Muscle of leg (tissue), 16 donors: ENCODE results near the gene SNX19. TPM values are rescaled to one million over a fixed set of nuclear protein-coding genes. Genes with fewer than 3 reads are reported as not detected.

Source experiments
- DNase-seq: peaks from one replicate; pipeline ENCODE4 v3.0.0; 2013
- H3K27ac ChIP-seq: one replicate; pipeline ENCODE4 v1.5.1; 2013; ENCODE audit warnings: mild to moderate bottlenecking, low read length, control low read depth
- H3K27me3 ChIP-seq: one replicate; pipeline ENCODE4 v1.6.1; 2013; ENCODE audit warnings: low read length; ENCODE audit not compliant: control insufficient read depth, insufficient read depth
- H3K36me3 ChIP-seq: one replicate; pipeline ENCODE4 v1.6.1; 2013; ENCODE audit warnings: low read length; ENCODE audit not compliant: control insufficient read depth, insufficient read depth
- H3K4me1 ChIP-seq: one replicate; pipeline ENCODE4 v1.6.1; 2013; ENCODE audit warnings: low read length; ENCODE audit not compliant: control insufficient read depth, insufficient read depth
- H3K4me3 ChIP-seq: one replicate; pipeline ENCODE4 v1.5.1; 2013; ENCODE audit warnings: low read length, control low read depth
- H3K9me3 ChIP-seq: replicated peaks from 2 replicates; pipeline ENCODE4 v1.6.1; 2013; ENCODE audit warnings: low read depth, low read length; ENCODE audit not compliant: control insufficient read depth
- WGBS: methylation state at CpG from one replicate; pipeline ENCODE4 v1.1.5; 2013; ENCODE audit warnings: missing lambda C conversion rate; ENCODE audit not compliant: insufficient coverage; 5-methylcytosine and 5-hydroxymethylcytosine counted together
- long read RNA-seq, 11 donors: transcript quantifications; one replicate each; lab custom pipeline, GENCODE V29; 2026
- polyA plus RNA-seq, 8 donors: library from polyadenylated mRNA; unstranded; fragments of 120-200 nt; gene quantifications; one replicate each; pipeline versions ENCODE4 v1.2.1 to v1.2.3, GENCODE V29; 2013; ENCODE audit warnings: inconsistent platforms in 1 of 8, low replicate concordance in 1 of 8; ENCODE audit not compliant: insufficient read length in 8 of 8, insufficient read depth in 1 of 8
- total RNA-seq: library from RNA; stranded (reverse); fragments of 120-200 nt; gene quantifications from one replicate; pipeline ENCODE4 v1.2.4, GENCODE V29; 2013

SNX19 gene
- total RNA-seq (28.2 TPM), polyA plus RNA-seq (10 to 100 TPM; 23.0 to 37.9 (median 29.1) TPM)
- long read RNA-seq, donor 1, full-length matches to known transcripts = 2 of 2 reads
- long read RNA-seq, donor 1, partial matches to known transcripts = 0 of 2 reads
- long read RNA-seq, donor 1, other reads (novel, unspliced or antisense) = 0 of 2 reads
- long read RNA-seq, donor 2 = 0 reads
- long read RNA-seq, donor 3, full-length matches to known transcripts = 3 of 3 reads
- long read RNA-seq, donor 3, partial matches to known transcripts = 0 of 3 reads
- long read RNA-seq, donor 3, other reads (novel, unspliced or antisense) = 0 of 3 reads
- long read RNA-seq, donor 4 = 0 reads
- long read RNA-seq, donor 5, full-length matches to known transcripts = 9 of 9 reads
- long read RNA-seq, donor 5, partial matches to known transcripts = 0 of 9 reads
- long read RNA-seq, donor 5, other reads (novel, unspliced or antisense) = 0 of 9 reads
- long read RNA-seq, donor 6, partial matches to known transcripts = 0 of 2 reads
- long read RNA-seq, donor 6, other reads (novel, unspliced or antisense) = 0 of 2 reads
- long read RNA-seq, donor 7, full-length matches to known transcripts = 2 of 7 reads
- long read RNA-seq, donor 7, partial matches to known transcripts = 5 of 7 reads
- long read RNA-seq, donor 7, other reads (novel, unspliced or antisense) = 0 of 7 reads
- long read RNA-seq, donor 8, full-length matches to known transcripts = 2 of 2 reads
- long read RNA-seq, donor 8, partial matches to known transcripts = 0 of 2 reads
- long read RNA-seq, donor 8, other reads (novel, unspliced or antisense) = 0 of 2 reads
- long read RNA-seq, donor 9, partial matches to known transcripts = 6 of 8 reads
- long read RNA-seq, donor 9, other reads (novel, unspliced or antisense) = 0 of 8 reads
- long read RNA-seq, donor 10, partial matches to known transcripts = 0 of 3 reads
- long read RNA-seq, donor 10, other reads (novel, unspliced or antisense) = 0 of 3 reads
- long read RNA-seq, donor 11, partial matches to known transcripts = 0 of 6 reads
- long read RNA-seq, donor 11, other reads (novel, unspliced or antisense) = 5 of 6 reads

GRCh38 chr11:130916238-130916855, at the start of gene SNX19:
TSS of gene SNX19 (minus strand) at chr11:130916479. CDS start at chr11:130915939, 540 bp downstream.
- under 1% methylated on average over 71 of the region's 72 CpGs for WGBS
- Histone ChIP-seq H3K36me3 (peaks cover 27% of the 10 kb centered on the region), H3K4me1 (peaks cover 25% of the 10 kb centered on the region), H3K4me3 (peak within 1 kb of the TSS; percentile 96), H3K27ac (peak within 1 kb of the TSS; percentile 45), H3K27me3 (peaks cover 5% of the 10 kb centered on the region), H3K9me3 (no peaks in the 10 kb centered on the region)
- peak; percentile 95 for DNase-seq

GRCh38 chr11:130964058-130964792, 47.9 kb upstream of the SNX19 start:
- Histone ChIP-seq H3K36me3 (no peaks in the 10 kb centered on the region), H3K9me3 (no peaks in the 10 kb centered on the region), H3K27me3 (no peaks in the 10 kb centered on the region), H3K4me1 (no peaks in the 10 kb centered on the region), H3K4me3 (no peak overlapping the region), H3K27ac (no peak overlapping the region)
- WGBS = 96% methylated on average over 5 of the region's 6 CpGs
- DNase-seq = no peak

- no peak overlapping the region for H3K27ac ChIP-seq
- no peak for DNase-seq
- H3K36me3 ChIP-seq = no peaks in the 10 kb centered on the region
- 59% methylated on average over 6 of the region's 6 CpGs for WGBS
- H3K27me3 ChIP-seq = peaks cover 2% of the 10 kb centered on the region
- H3K4me1 ChIP-seq = peaks cover 6% of the 10 kb centered on the region
- no peak overlapping the region for H3K4me3 ChIP-seq
- H3K9me3 ChIP-seq = no peaks in the 10 kb centered on the region
These were observed 31.6 kb upstream of the SNX19 start for GRCh38 chr11:130947889-130948288.

GRCh38 chr11:130947481-130947880, 31.2 kb upstream of the SNX19 start:
- H3K27ac ChIP-seq = no peak overlapping the region
- H3K4me3 ChIP-seq = no peak overlapping the region
- no peaks in the 10 kb centered on the region for H3K36me3 ChIP-seq
- peaks cover 6% of the 10 kb centered on the region for H3K4me1 ChIP-seq
- WGBS = 83% methylated on average over 3 of the region's 6 CpGs
- peaks cover 2% of the 10 kb centered on the region for H3K27me3 ChIP-seq
- no peak for DNase-seq
- no peaks in the 10 kb centered on the region for H3K9me3 ChIP-seq

GRCh38 chr11:130947058-130947457, 30.8 kb upstream of the SNX19 start:
- DNase-seq = no peak
- no peaks in the 10 kb centered on the region for H3K9me3 ChIP-seq
- H3K27ac ChIP-seq = no peak overlapping the region
- peaks cover 6% of the 10 kb centered on the region for H3K4me1 ChIP-seq
- WGBS = 53% methylated on average over 2 of the region's 3 CpGs
- no peak overlapping the region for H3K4me3 ChIP-seq
- no peaks in the 10 kb centered on the region for H3K36me3 ChIP-seq
- H3K27me3 ChIP-seq = peaks cover 2% of the 10 kb centered on the region

- no peak overlapping the region for H3K4me3 ChIP-seq
- peak overlapping the region; percentile 37 for H3K27ac ChIP-seq
- peaks cover 2% of the 10 kb centered on the region for H3K27me3 ChIP-seq
- no peaks in the 10 kb centered on the region for H3K36me3 ChIP-seq
- DNase-seq = peak; percentile 90
- no CpG with 5 or more reads among the region's 9 CpGs for WGBS
- peaks cover 6% of the 10 kb centered on the region for H3K4me1 ChIP-seq
- H3K9me3 ChIP-seq = no peaks in the 10 kb centered on the region
These were observed 29.6 kb upstream of the SNX19 start for GRCh38 chr11:130945896-130946295.

- Histone ChIP-seq H3K27ac (no peak overlapping the region), H3K4me3 (no peak overlapping the region), H3K4me1 (peaks cover 4% of the 10 kb centered on the region), H3K27me3 (no peaks in the 10 kb centered on the region), H3K36me3 (no peaks in the 10 kb centered on the region), H3K9me3 (no peaks in the 10 kb centered on the region)
- WGBS = no CpG with 5 or more reads among the region's 1 CpG
- peak; percentile 33 for DNase-seq
These were observed 24.4 kb upstream of the SNX19 start for GRCh38 chr11:130940706-130941105.

- DNase-seq = no peak
- H3K36me3 ChIP-seq = no peaks in the 10 kb centered on the region
- H3K27ac ChIP-seq = no peak overlapping the region
- no peak overlapping the region for H3K4me3 ChIP-seq
- WGBS = no CpG with 5 or more reads among the region's 2 CpGs
- no peaks in the 10 kb centered on the region for H3K27me3 ChIP-seq
- no peaks in the 10 kb centered on the region for H3K4me1 ChIP-seq
- no peaks in the 10 kb centered on the region for H3K9me3 ChIP-seq
These were observed 20.8 kb upstream of the SNX19 start for GRCh38 chr11:130937051-130937450.

GRCh38 chr11:130932086-130932712, 15.9 kb upstream of the SNX19 start:
- Histone ChIP-seq H3K4me1 (no peaks in the 10 kb centered on the region), H3K4me3 (no peak overlapping the region), H3K36me3 (no peaks in the 10 kb centered on the region), H3K27ac (no peak overlapping the region), H3K9me3 (no peaks in the 10 kb centered on the region), H3K27me3 (no peaks in the 10 kb centered on the region)
- 84% methylated on average over 4 of the region's 5 CpGs for WGBS
- no peak for DNase-seq
